GM21576 (cell line): Measurements from ENCODE around the gene EBNA1BP2.
"Not testable (repeated sequence)": the region's sequence is repeated elsewhere in the genome, so short reads cannot be mapped to it uniquely, and the experiment has no call there.

Experiments
- ATAC-seq: cut with Tn5 transposase; IDR thresholded peaks from one replicate; pipeline ENCODE4 v1.9.1; 2021; ENCODE audit warnings: mild to moderate bottlenecking, moderate library complexity; ENCODE audit not compliant: unreplicated experiment

Gene EBNA1BP2

GRCh38 chr1:43171876-43172526 is at the start of gene EBNA1BP2, which contains the start of gene CFAP57:
Gene EBNA1BP2, minus strand, starts transcription at chr1:43172290. Its CDS starts 172 bp downstream, at chr1:43172118.
Gene CFAP57, plus strand, starts transcription at chr1:43172330. Its CDS starts 424 bp downstream, at chr1:43172754.
- peak; percentile 90 for ATAC-seq

GRCh38 chr1:43221797-43222196 is 49.7 kb upstream of the EBNA1BP2 start:
- no peak for ATAC-seq

- ATAC-seq = peak; percentile 75
Measured at GRCh38 chr1:43220905-43221778, 49.1 kb upstream of the EBNA1BP2 start.

DNA sequence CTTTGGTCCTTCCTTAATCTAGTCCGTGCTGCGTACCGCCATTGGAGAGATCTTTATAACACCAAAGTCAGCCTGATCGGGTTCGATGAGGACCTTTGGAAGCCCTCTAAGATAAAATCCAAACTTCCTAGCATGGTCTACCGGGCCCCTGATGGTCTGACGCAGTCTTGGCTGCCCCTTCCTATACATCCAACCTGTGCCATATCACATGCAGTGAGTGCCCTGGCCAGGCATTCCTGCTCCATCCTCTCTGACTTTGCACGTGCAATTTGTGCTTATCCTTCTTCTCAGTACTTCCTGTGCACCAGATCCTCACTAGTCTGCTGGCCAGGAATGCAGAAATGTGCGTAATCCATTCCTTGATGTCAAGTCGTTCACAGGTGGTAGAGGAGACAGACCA is 45.7 kb upstream of the EBNA1BP2 start:
- no peak for ATAC-seq

DNA sequence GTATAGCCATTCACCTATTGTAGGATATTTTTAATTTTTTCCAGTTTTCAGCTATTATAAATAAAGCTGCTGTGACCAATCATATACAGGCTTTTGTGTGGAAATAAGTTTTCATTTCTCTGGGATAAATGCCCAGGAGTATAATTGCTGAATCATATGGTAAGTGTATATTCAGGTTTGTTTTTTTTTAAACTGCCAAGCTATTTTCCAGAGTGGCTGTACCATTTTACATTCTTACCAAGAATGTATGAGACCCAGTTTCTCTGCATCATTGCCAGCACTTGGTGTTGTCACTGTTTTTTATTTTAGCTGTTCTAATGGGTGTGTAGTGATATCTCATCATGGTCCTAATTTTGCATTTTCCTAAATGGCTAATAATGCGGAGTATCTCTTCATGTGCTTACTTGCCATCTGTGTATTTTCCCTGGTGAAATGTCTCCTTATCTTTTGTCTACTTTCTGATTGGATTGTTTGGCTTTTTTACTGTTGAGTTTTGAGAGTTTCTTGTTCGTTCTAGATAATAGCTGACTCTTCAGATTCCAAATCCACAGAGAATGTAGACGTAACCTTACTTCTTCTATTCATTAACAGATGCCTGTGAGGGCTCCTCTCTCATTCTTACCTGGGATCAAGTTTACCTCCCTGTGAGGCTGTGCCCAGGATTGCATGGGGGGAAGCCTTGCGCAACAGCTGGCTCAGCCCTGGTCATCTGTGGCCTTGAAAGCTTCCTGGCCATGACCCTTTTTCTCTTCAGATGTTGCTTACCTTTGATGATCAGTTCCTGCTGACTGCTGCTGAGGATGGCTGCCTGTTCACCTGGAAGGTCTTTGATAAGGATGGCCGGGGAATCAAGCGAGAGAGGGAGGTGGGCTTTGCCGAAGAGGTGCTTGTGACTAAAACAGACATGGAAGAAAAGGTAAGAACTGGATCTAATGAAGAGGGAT is 42.7 kb upstream of the EBNA1BP2 start:
- no peak for ATAC-seq

- not testable (repeated sequence) for ATAC-seq
Measured at GRCh38 chr1:43208277-43208676, 36.2 kb upstream of the EBNA1BP2 start.

- no peak for ATAC-seq
Measured at GRCh38 chr1:43207229-43207853, 35.3 kb upstream of the EBNA1BP2 start.

DNA sequence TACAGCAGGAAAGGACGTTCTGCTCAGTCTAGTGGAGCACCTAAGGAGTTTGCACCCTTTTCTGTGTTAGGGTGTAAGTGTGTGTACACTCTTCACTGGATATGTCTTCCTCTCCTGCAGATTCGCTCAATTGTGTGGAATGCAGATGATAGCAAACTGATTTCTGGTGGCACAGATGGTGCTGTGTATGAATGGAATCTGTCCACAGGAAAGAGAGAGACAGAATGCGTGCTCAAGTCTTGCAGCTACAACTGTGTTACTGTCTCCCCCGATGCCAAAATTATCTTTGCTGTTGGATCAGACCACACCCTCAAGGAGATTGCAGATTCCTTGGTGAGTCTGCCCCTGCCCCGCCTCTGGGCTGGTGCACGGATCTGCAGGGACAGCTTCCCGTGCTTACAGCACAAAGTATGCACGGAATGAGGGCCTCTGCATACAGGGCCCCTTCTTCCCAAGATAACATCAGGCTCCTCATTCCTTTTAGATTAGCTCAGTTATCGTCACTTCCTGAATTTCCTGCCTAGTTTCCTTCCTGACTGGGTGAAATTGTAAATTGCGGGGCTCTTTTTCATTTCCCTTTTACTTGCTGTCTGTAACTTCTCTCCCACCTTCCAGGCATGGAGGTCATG is 34.6 kb upstream of the EBNA1BP2 start:
- ATAC-seq = no peak

- ATAC-seq = no peak
Measured at GRCh38 chr1:43205671-43206070, 33.6 kb upstream of the EBNA1BP2 start.

- ATAC-seq = no peak
Measured at GRCh38 chr1:43204394-43204793, 32.3 kb upstream of the EBNA1BP2 start.

GRCh38 chr1:43203859-43204258 is 31.8 kb upstream of the EBNA1BP2 start:
- no peak for ATAC-seq

DNA sequence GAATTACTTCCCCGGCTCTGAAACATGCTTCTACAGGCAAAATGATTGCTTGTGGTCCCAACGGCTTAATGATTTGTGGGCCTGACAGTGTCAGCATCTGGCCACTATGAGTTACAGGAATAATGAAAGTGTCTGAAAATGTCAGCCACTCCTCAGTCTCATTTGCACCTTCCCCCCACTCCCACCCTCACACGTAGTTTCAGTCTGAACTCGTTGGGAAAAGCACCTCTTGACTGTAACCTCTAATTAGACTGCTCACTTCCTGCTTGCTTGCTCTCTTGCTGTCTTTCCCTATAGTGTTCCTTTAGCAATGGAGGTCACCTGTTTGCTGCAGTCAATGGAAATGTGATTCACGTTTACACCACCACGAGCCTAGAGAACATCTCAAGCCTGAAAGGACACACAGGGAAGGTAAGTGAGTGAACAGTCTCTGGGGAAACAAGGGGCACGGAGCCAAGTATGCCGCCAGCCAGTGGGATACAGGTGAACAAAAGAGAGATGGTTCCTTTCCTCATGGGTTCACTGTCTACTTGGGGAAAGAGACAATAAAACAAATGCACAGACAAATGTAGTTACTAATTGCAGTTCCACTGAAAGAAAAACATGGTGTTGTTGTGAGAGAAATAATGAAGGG is 27.1 kb upstream of the EBNA1BP2 start:
- no peak for ATAC-seq

DNA sequence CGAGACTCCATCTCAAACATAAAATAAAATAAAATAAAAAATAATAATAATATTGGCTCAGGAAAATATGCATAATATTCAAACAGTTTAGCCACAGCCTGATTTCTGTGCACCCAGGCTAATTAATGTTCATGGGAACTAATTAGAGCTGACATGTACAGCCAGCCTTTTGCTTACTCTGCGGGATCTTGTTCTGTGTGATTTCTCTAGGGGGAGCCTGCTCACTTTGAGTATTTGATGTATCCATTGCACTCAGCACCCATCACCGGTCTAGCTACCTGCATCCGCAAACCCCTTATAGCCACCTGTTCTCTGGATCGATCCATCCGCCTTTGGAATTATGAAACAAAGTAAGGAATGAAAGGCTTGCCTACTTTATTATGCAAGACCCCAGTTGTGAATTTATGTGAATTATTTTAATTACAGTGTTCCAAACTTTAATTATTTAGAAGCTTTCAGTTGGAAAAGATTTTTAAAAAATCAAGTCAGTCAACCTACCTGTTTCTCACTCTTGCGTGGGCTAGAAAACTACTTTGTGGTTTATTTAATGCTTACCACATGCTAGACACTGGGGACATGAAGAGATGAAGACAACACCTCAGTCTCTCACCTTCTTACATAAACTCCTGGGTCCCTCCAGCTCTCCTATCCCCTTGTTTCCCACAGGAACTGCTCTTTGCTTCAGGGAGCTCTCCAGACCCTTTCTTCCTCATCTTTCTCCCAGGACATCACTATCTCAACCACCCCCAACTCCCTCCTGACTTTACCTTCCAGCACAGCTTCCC is 25.4 kb upstream of the EBNA1BP2 start:
- ATAC-seq = no peak

- no peak for ATAC-seq
Measured at GRCh38 chr1:43194509-43194908, 22.4 kb upstream of the EBNA1BP2 start.

DNA sequence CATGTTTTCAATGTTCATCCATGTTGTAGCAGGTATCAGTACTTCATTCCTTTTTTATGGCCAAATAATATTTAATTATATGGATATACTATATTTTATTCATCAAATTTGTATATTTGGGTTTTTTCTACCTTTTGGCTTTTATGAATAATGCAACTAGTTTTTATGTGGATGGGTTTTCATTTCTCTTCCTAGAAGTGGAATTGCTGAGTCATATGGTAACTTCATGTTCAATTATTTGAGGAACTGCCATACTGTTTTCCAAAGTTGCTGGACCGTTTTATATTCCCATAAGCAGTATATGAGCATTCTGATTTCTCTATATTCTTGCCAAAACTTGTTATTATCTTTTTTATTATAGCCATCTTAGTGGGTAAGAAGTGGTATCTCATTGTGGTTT is 16.0 kb upstream of the EBNA1BP2 start:
- ATAC-seq = no peak

DNA sequence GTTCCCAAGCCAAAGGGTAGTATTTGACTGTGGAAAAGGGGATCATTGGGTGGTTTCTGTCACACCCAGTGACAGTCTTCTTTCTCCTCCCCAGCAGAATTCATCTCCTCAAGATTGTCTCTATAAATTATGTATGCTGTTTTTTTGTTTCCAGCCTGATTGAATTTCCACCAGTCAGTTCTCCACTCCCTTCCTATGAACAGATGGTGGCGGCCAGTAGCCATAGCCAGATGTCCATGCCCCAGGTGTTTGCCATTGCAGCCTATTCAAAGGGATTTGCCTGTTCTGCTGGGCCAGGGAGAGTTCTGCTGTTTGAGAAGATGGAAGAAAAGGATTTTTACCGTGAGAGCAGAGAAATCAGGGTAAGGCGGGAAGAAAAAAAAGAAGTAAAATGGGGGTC is 12.9 kb upstream of the EBNA1BP2 start:
- ATAC-seq = no peak

DNA sequence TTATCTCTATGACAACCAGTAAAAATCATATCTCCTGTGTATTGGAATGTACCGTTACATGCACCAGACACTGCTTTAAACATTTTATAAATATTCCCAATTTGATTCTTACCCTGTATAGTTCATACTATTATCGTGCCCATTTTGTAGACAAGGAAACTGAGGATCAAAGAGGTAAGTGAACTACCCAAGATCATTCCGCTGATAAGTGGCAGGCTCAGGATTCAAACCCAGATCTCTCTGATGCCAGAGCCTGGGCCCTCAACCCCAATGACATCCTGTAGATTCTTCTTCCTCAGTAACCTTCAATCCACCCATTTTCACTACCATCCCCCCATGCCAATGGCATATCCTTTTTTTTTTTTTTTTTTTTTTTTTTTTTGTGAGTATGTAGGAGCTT is 12.3 kb upstream of the EBNA1BP2 start:
- ATAC-seq = no peak

GRCh38 chr1:43177691-43178090 is 5.6 kb upstream of the EBNA1BP2 start:
- ATAC-seq = no peak

DNA sequence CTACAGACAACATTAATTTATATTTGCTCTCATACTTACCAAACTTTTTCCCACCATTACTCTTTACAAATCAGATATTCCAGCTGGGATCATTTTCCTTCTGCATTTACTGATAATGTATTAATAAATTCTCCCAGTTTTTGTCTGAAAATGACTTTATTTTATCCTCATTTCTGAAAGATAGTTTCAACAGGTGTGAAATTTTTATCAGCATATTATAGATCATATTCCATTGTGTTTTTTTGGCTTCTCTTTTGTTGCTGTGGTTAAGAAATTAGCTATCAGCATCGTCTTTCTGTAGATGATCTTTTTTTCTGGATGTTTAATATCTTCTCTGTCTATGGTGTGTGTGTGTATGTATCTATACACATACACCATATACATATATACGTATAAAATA is 2.8 kb upstream of the EBNA1BP2 start:
- no peak for ATAC-seq
